ENCODE data around the gene PRR12.

PRR12 gene, protein sequence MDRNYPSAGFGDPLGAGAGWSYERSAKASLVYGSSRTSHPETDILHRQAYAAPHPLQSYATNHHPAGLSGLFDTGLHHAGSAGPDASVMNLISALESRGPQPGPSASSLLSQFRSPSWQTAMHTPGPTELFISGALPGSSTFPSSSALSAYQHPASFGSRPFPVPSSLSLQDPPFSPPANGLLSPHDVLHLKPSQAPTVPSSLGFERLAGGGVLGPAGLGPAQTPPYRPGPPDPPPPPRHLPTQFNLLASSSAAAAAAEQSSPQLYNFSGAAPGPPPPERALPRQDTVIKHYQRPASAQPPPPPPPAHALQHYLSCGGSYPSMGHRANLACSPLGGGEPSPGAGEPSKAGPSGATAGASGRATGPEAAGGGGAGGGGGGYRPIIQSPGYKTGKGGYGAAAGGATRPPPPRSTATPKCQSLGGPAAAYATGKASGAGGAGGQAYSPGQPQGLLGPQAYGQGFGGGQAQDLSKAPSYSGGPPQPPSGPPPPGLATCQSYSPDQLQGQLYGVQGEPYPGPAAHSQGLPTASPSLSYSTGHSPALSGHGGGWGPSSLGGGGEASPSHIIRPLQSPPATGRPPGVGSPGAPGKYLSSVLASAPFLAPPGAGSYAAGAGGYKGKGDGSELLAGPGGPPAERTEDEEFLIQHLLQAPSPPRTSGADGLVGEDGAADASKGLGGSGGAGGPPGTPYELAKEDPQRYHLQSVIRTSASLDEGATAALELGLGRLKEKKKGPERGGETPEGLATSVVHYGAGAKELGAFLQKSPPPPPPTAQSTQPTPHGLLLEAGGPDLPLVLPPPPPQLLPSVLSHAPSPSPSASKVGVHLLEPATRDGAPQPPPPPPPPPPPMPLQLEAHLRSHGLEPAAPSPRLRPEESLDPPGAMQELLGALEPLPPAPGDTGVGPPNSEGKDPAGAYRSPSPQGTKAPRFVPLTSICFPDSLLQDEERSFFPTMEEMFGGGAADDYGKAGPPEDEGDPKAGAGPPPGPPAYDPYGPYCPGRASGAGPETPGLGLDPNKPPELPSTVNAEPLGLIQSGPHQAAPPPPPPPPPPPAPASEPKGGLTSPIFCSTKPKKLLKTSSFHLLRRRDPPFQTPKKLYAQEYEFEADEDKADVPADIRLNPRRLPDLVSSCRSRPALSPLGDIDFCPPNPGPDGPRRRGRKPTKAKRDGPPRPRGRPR (N-terminal part only)

DNA sequence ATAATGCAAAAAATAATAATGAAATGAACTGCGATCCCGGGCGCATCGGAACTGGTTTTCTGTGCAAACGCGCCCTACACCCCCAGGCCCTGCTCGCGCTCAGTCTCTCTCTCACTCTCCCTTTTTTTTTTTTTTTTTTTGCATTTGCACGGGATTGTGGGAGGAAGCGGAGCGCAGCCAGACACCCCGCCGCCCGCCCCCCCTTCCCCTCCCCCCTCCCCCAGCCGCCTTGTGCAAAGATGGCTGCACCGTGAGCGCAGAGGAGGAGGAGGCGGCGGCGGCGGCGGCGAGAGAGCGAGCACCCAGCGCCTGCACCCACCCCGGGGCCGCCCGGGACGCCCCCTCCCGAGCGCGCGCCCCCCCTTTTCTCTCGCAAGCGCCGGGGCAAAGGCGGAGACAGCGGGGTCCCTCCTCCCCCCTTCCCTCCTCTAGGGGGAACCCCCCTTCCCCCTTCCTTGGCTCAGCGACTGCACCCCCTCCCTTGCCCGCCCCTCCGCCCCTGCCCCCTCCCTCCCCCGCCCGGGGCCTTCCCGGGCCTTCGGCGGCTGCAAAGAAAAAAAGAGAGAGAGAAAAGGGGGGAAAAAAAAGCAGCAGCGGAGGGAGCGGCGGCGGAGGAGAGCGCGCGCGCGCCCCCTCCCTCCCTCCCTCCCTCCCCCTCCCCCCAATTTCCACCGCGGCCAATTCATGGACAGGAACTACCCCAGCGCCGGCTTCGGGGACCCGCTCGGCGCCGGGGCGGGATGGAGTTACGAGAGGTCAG, at the start of gene PRR12:
Gene PRR12 (plus strand): TSS at position 212 of the 760 bp plus-strand sequence. CDS start 473 bp downstream, at position 685.
- DNase-seq: peak; percentile 90

DNA sequence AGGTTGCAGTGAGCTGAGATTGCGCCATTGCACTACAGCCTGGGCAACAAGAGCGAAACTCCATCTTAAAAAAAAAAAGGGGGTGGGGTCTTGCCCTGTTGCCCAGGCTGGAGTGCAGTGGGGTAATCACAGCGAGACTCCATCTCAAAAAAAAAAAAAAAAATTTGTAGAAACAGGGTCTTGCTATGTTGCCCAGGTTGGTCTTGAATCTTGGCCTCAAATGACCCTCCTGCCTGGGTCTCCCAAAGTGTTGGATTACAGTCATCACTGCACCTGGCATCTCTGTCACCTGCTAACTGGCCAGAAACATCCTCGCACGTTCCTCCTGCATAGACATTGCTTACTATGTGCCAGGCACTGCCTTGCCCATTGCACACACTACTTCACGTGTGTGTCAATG, 49.1 kb upstream of the PRR12 start:
- DNase-seq: no peak

DNA sequence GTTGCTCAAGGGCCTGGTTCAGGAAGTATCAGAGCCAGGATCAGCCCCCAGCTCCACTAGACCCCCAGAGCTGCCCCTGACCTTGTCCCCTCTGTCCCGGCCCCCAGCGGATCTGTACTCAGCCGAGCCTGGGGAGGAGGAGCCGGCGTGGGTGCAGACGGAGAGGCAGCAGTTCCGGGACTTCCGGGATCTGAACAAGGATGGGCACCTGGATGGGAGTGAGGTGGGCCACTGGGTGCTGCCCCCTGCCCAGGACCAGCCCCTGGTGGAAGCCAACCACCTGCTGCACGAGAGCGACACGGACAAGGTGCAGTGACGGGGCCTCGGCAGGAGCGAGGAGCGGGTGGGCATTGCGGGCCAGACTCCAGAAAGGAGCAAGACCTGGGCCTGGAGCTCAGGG, 48.5 kb upstream of the PRR12 start:
- no peak for DNase-seq

DNA sequence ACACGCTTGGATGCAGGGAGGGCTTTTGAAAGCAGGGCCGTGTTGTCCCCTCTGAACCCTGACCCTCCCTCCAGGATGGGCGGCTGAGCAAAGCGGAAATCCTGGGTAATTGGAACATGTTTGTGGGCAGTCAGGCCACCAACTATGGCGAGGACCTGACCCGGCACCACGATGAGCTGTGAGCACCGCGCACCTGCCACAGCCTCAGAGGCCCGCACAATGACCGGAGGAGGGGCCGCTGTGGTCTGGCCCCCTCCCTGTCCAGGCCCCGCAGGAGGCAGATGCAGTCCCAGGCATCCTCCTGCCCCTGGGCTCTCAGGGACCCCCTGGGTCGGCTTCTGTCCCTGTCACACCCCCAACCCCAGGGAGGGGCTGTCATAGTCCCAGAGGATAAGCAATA, 48.0 kb upstream of the PRR12 start:
- no peak for DNase-seq

DNA sequence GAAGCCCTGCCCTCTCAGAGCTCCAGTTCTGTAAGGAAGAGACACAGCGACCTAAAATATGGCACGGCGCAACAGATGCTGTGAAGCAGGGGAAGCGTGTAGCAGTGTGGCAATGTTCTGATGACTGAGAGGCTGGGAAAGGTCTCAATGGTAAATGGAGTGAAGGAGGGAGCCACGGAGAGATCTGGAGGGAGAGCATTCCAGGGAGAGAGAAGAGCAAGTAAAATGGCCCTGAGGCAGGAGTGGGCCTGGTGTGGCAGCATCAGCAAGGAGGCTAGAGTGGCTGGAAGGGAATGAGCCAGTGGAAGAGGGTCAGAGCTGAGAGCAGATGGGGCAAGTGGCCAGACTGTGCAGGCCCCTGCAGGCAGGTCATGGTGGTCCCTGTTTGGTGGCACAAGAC, 46.8 kb upstream of the PRR12 start:
- DNase-seq: no peak

DNA sequence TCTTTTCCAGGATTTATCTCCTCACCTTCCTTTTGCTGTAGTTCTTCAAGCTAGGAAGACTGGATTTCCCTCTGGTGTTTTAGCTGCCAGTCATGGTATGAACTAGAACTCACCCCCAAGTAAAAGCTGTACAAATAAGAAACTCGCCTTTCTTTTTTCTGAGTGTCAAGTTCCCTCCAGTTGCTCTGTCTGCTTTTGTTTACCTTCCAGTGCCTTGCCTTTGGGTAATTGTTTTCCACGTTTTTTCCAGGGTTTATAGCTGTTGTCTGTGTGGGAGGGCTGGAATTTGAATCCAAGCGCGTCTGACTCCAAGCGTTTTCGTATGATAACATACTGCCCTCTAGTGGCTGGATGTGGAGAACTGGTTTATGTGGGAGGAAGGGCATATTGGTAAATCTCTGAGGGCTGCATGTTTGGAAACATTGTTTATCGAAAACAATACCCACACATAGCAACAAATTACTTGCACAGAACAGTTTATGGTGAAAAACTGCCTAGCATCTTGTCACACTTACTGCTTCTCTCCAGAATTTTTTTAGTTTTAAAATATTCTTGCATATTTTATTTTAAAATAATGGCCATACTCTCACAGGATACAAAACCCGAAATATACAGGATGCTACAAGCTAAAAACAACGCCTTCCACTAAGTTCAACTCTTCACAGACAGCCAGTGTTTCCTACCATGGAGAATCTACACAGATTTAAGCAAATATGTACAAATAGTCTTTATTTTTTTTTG, 44.0 kb upstream of the PRR12 start:
- peak; percentile 84 for DNase-seq

DNA sequence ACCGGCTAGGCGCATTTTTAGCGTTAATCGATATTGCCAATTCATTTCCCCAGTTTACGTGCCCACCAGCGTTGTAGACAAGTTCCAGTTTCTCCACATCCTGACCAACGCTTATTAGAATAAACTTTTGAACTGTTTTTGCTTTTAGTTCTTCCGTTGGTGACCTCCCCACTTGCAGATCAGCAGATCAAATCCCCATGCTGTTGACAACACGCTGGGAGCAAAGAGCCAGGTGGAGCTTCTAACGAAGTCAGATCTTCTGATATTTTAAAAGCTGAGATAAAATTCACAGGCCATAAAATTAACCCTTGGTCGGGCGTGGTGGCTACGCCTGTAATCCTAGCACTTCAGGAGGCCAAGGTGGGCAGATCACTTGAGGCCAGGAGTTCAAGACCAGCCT, 41.9 kb upstream of the PRR12 start:
- no peak for DNase-seq

DNA sequence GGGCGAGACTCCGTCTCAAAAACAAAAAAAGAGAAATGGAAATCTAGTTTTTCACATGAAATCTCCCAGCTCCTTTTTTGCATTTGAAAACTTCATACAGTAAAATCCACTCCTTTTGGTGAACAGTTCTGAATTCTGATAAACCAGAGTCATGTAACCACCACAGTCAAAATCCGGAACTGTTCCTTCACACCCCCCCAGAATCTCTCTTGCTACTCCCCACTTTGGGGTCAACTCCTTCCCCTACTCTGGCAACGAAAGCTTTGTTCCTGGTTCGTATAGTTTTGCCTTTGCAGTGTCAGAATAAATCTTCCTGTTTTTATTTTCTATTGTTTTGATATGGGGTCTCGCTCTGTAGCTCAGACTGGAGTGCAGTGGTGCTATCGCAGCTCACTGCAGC, 39.5 kb upstream of the PRR12 start:
- no peak for DNase-seq

DNA sequence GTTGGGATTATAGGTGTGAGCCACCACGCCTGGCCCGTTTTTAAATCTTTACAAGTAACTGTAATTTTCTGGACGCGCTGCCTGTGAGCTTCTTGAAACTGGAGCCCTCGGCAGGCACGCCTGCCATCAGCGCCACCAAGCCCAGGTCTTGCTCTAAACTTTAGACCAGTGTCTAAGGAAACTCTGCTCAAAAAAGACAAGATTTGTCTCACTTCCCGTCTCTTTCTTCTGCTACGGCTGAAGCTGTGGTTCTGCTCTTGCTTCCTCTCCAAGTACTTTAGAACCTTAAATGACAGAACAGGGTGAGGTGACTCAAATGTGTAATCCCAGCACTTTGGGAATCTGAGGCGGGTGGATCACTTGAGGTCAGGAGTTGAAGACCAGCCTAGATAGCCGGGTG, 38.2 kb upstream of the PRR12 start:
- DNase-seq: no peak

DNA sequence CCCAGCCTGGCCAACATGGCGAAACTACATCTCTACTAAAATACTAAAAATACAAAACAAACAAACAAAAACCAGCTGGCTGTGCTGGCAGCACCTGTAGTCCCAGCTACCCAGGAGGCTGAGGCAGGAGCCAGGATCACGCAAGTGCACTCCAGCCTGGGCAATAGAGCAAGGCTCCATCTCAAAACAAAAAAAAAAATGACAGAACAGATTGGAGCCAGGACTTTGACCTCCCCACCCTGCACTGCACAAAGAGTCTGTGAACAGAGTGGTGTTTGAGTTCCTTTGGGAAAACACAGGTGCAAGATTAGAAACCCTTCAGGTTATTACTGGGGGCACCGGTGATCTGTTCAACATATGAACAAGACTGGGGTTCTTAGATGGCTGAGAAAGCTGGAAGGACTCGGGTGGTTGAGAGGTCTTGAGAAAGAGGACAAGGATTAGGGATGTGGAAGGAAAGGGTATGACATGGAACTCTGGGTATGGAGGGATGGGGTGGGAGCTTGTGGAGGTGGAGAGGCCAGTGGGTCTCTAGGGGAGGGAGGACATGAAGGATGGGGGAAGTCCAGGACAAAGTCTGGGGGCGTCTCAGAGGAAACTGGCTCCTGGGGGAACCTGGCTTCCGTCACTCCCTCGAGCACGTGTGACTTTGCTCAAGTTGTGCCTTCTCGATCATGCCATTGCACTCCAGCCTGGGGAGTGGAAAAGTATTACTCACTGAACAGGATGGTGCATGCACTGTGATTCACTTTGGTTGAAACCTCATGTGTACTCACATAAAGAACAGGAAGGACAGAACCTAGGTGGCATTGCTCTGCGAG, 37.3 kb upstream of the PRR12 start:
- no peak for DNase-seq

DNA sequence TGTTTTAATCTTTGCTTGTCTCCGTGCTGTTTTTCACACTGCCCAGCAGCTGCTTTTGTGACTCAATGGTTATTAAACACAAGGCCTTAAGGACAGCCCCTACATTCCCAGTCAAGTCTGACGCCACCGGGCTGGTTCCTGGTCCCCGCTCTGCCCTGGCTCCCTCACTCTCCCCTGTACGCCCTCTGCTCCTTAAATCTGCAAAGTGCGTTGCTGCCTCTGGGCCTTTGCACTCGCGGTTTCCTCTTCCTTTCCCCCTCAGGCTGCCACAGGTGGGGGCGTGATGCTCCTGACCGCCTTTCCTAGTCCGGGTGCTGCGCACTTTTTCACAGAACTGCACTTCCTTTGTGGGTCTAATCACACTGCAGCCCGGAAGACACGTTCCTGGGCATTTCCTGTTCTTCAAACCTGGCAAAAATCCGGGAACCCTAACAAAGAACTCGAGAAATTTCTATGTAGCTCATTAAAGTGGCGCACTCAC, 36.2 kb upstream of the PRR12 start:
- no peak for DNase-seq

DNA sequence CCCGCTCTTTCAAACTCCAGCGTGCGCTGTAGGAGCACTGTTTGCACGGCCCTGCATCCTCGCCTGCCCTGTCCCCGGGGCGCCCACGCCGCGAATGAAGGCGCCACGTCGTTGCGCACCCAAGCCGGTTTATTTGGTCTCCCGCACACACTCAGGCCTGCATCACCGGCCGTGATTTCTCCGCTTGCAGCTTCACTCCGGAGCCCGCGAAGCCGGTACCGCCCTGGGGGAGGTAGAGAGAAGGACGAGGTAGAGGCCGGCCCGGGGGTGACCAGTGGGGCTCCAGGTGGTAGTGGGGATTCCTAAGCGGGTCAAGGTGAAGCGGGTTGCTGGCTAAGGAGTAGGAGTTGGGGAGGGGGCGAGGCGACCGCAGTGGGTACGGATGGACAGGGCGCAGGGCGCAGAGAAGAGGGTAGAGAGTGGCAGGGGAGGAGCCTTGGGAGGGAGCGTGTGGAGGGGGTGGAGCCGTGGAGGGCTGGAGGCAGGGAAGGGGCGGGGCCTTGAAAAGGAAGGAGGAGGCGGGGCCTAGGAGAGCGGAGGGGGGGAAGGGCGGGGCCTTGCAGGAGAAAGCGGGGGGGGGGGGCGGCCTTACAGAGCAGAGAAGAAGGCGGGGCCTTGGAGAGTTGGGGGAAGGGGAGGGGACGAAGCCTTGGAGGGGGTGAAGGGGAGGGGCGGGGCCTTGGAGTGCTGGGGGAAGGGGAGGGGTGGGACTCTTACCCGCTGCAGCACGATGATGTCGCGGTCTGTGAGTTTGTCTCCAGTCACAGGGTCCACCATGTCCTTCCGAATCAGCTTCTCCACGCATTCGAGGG, 35.2 kb upstream of the PRR12 start:
- peak; percentile 83 for DNase-seq

DNA sequence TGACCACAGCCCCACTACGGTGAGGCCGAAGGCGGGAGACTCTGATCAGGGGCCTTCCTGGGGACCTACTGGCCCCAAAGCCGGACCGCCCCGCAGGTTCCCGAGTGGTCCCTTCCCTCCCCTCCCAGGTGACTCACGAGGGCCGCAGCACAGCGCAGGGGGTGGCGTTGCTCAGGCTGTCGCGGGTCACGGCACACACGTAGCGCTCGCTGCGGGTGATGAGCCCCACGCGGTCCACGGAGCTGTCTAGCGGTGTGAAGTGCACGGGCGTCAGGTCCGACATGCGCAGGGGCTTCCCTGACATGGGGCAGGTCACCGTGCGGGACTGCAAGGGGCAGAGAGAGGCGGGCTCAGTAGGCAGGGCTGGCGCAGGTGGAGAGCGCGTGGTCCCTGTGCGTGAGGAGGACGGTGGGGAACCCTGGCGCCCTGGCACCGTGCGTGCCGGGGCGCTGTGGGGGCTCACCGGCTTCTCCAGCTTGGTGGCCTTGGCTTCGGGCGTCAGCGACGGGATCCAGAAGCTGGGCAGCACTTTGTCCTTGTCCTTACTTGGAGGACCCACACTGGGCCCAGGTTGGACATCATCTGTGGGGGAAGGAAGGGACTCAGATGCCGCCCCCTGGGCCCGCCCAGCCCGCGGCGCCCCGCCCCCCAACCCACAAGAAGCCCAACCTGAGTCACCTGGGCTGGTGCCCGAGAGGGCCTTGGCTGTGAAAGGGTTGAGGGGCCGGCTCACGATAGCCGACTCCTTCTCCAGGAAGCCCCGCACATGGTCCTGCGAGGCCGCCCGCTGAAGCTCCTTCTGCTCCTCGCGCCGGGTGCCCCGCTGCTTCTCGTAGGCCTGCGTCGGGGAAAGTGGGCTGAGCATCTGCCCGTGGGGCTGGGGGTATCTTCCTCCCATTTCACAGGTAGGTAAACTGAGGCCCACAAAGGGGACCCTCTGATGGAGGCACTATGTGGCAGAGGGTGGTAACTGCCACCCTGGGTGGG, 34.3 kb upstream of the PRR12 start:
- DNase-seq: no peak

DNA sequence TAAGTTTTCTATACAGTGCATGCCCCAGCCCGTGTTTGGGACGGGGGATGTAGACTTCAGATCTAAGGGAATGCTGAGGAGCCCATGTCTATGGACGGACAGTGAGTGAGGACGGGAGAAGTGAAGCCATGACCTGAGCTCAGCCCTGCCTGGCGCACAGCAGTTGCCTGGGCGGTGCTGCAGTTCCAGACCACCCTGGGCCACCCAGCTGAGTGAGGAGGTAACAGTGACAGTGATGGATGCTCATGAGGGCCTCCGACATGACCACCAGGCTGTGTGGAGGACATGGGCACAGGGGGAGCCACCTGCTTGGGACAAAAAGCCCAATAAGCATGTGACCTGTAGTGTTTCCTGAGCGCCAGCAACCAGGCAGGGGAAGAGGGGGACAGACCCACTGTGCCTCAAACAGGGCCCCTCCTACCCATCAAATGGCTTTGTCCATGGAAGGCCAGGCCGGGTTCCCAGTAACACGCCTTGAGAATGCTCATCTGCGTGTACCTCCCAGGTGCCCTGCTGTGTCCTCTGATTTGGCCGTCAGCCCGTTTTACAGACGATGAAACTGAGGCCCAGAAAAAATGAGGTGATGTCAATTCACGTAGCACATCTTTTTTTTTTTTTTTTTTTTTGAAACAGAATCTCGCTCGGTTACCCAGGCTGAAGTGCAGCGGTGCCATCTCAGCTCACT, 33.2 kb upstream of the PRR12 start:
- no peak for DNase-seq

DNA sequence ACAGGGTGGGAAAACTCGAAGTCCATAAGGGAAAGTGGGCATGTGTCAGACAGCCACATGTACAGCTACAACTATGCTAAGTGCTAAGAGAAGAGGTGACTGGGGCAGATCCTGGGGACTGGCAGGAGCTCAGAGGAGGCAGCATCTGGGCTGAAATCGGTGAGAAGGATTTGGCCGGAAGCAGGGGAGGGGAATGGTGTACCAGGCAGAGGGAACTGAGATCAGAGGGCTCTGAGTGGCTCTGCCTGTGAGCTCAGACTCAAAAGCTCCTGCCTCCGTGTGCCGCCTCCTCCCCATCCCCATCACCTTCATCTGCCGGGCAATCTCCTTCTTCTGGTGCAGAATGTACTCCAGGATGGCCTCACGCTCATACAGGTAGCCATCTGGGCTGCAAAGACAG, 32.4 kb upstream of the PRR12 start:
- DNase-seq: no peak

DNA sequence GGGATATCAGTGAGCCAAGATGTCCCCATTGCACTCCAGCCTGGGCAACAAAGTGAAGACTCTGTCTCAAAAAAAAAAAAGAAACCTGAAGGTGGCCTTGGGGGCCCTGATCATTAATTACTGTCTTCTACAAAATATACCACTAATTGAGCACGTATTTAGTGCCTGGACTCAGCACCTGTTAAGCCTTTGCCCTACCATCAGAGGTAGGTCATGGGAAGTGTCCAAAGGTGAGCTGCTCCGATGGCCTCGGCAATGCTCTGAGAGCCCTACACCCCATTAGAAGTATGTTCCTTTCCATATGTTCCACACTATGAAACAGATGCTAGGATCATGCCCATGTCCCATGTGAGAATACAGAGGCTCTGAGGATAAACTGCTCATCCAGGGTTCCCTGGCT, 31.5 kb upstream of the PRR12 start:
- no peak for DNase-seq

DNA sequence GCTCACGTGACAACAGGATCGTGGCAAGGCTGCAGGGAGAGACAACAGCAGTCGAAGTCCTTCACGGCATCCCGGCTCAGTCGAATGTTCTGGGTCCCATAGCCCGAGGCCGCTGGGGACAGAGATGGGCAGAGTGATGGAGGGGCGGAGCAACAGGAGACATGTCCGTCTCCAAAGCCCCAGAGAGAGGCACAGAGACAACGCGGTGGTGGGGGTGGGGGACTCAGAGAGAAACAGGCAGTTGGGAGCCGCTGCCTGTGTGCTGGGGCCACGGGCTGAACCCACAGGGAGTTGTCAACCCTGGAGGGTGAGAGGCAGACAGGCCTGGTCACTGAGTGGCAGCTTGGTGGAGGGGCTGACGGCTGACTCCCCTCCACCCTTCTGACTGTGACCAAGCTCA, 31.1 kb upstream of the PRR12 start:
- DNase-seq: no peak

DNA sequence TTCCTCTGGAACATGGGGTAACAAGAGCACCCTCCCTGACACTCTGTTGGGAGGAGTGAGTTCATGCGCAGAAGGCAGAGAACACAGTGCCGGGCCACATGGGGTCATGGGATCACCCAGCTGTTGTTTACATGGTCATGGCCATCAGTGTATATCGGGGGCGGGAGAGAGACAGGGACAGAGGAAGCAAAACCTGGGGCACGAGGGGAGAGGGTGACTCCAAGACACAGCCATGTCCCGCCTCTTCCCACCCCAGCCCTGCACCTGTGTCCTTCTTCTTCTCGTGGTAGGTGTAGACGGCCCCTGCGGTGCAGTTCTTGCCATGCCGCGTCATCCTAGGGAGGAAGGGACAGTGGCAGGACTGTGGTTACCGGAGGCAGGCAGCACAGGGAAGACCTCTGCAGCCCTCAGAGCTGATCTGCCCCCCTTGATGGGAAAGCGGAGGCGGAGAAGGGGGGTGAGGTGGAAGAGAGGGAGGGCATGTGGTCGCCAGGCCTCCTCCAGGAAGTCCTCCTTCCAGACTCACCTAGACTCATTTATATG, 30.6 kb upstream of the PRR12 start:
- DNase-seq: no peak
